GM13976 (cell line): Measurements from ENCODE around the gene DGKB.

Experiments
- DNase-seq: peaks from one replicate; pipeline ENCODE4 v3.0.0; 2012; ENCODE audit warnings: low spot score
- CTCF ChIP-seq: IDR thresholded peaks from 2 replicates; pipeline ENCODE4 v1.5.1; 2012; ENCODE audit warnings: borderline replicate concordance, mild to moderate bottlenecking; ENCODE audit not compliant: insufficient read depth; ENCODE audit errors: extremely low read depth, missing control alignments, control extremely low read depth
- in situ Hi-C: fragments of 300-500 bp; cut with MboI; formaldehyde crosslinking; loops from one replicate; pipeline ENCODE4 v1.12.0; 2022; ENCODE audit warnings: low sequenced_read_pairs, mixed read lengths, inconsistent platforms; ENCODE audit not compliant: unreplicated experiment

Gene DGKB

GRCh38 chr7:14457568-14458453, 444.7 kb downstream of the DGKB start:
- peak; percentile 66 for TF ChIP-seq CTCF
- DNase-seq: peak; percentile 28
- in situ Hi-C loops: loop anchor here (25.0 kb wide), 1 partner anchor 1171 kb away; no protein-coding TSS in a partner anchor

GRCh38 chr7:14449291-14449690, 453.3 kb downstream of the DGKB start:
- no peak for TF ChIP-seq CTCF
- DNase-seq: no peak
- in situ Hi-C loops: no loop called here

- in situ Hi-C loops: no loop called here
- TF ChIP-seq CTCF: no peak
- DNase-seq: no peak
Measured at GRCh38 chr7:14446829-14447228, 455.7 kb downstream of the DGKB start.

- TF ChIP-seq CTCF: no peak
- in situ Hi-C loops: no loop called here
- DNase-seq: no peak
Measured at GRCh38 chr7:14446219-14446618, 456.3 kb downstream of the DGKB start.

GRCh38 chr7:14438366-14438765, 464.2 kb downstream of the DGKB start:
- no peak for TF ChIP-seq CTCF
- in situ Hi-C loops: no loop called here

GRCh38 chr7:14436878-14437277, 465.7 kb downstream of the DGKB start:
- no peak for TF ChIP-seq CTCF
- in situ Hi-C loops: no loop called here

More at GRCh38 chr7:14438366-14438765, 464.2 kb downstream of the DGKB start:
- DNase-seq: no peak

GRCh38 chr7:14432924-14433323, 469.6 kb downstream of the DGKB start:
- in situ Hi-C loops: no loop called here
- no peak for TF ChIP-seq CTCF
- DNase-seq: no peak

More at GRCh38 chr7:14436878-14437277, 465.7 kb downstream of the DGKB start:
- DNase-seq: no peak
